Heart left ventricle (tissue), 13 donors: ENCODE data around the gene BET1L.

Experiments
- POLR2A ChIP-seq, 2 donors: fragments of 450-650 bp; IDR thresholded peaks; one replicate each; pipeline ENCODE4 v1.6.1; 2017; ENCODE audit warnings: antibody characterized with exemption in 2 of 2, mild to moderate bottlenecking in 2 of 2, moderate library complexity in 2 of 2
- TF ChIP-seq, protein P1 (sequence below), 12 donors: fragments of 200-600 bp; sonication (generic) in 4 of 12; IDR thresholded peaks; one replicate each; pipeline versions ENCODE4 v1.5.0 to v1.8.0; 2018 to 2022; ENCODE audit warnings: antibody characterized with exemption in 12 of 12, mild to moderate bottlenecking in 5 of 12
- donor health status: ischemic (EF 13 %, LVEDD 7.1; RV severe dilation, severe dysfunction).
- donor health status: DM: no; HTN: yes; CAD: no.
- donor health status: DM: no; HTN: no; CAD: no.
- donor health status: ischemic (EF 25% LVEDD 6.9; RV normal size, moderate dysfunction).
- donor health status: ischemic (EF 25% LVEDD 5.7; RV mildly dilated, moderate dysfunction).
- donor health status: ischemic (EF 35%, LVEDD 5.7; RV mildly dilated, moderate dysfunction).
- donor health status: nonischemic (EF 11% LVEDD 7.7; RV severe dilation, severe dysfunction).
- donor health status: DM: yes; HTN: yes; CAD: no.
- donor health status: PGD.
- donor health status: ischemic (EF 29% LVEDD 5.4; RV normal size, mild dysfunction).
- donor health status: nonischemic (EF 23%, LVEDD 6.1; RV moderate dilation, normal function).

DNA sequence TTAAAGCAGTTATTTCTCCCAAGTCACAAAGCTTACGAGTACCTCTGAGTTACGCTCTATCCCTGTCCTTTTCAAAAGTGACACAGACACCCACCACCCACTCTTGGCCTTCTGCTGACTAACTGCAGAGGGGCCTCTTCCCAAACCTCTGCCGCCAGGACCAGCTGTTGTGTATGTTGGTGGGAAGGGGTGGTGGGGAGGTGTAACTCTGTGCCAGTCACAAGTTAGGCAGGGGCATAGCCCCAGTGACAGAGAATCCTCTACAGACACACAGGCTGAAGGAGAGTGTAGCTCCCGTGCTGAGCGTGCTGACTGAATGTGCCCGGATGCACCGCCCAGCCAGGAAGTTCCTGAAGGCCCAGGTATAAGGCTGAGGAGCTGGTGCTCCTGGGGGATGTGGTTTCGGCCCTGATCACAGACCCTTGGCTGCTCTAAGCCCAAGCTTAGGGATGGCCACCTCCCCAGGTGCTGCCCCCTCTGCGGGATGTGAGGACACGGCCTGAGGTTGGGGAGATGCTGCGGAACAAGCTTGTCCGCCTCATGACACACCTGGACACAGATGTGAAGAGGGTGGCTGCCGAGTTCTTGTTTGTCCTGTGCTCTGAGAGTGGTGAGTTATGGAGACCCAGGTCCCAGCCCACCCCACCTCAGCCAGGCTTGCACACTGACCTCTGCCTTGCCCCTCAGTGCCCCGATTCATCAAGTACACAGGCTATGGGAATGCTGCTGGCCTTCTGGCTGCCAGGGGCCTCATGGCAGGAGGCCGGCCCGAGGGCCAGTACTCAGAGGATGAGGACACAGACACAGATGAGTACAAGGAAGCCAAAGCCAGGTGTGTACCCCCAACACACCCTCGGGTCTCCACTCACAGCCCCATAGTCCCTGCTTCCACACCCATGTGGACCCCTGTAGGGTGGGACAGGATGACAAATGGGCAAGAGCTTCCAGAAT lies 5.2 kb upstream of the BET1L start:
- TF ChIP-seq, protein P1, sequence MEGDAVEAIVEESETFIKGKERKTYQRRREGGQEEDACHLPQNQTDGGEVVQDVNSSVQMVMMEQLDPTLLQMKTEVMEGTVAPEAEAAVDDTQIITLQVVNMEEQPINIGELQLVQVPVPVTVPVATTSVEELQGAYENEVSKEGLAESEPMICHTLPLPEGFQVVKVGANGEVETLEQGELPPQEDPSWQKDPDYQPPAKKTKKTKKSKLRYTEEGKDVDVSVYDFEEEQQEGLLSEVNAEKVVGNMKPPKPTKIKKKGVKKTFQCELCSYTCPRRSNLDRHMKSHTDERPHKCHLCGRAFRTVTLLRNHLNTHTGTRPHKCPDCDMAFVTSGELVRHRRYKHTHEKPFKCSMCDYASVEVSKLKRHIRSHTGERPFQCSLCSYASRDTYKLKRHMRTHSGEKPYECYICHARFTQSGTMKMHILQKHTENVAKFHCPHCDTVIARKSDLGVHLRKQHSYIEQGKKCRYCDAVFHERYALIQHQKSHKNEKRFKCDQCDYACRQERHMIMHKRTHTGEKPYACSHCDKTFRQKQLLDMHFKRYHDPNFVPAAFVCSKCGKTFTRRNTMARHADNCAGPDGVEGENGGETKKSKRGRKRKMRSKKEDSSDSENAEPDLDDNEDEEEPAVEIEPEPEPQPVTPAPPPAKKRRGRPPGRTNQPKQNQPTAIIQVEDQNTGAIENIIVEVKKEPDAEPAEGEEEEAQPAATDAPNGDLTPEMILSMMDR (IDR thresholded peaks at IDR 0.05), result no peak
- TF ChIP-seq POLR2A (IDR thresholded peaks at IDR 0.05), result no peak
